K562 (cell line): Measurements from ENCODE around the gene KCNB1. TPM values are rescaled to one million over a fixed set of nuclear protein-coding genes. Genes with fewer than 3 reads are reported as not detected.

Source experiments
- ATAC-seq: fragments of 200-7000 bp; cut with Tn5 transposase; 3 replicates; pipeline ENCODE4 v1.9.1; 2020; ENCODE audit warnings: moderate library complexity
- BruUV-seq: library from RNA; stranded (reverse); fragments of 400-500 nt; replicated peaks from 2 replicates; lab custom pipeline; 2021; lab: Mats Ljungman, UMichigan
- CTCF ChIA-PET: fragments of 300-600 bp; formaldehyde crosslinking; extraction: SDS; loops from one replicate; lab custom pipeline; 2021; ENCODE audit warnings: low intra/inter-chr PET ratio; lab: Yijun Ruan, JAX
- POLR2A ChIA-PET: fragments of 300-600, 350-650 bp; sonication (Branson Sonifier 250); formaldehyde crosslinking; extraction: SDS; loops from one replicate; lab custom pipeline; 2021; ENCODE audit warnings: antibody characterized with exemption, inconsistent platforms; lab: Yijun Ruan, JAX
- DNase-seq, 4 experiments: peaks; one replicate each; pipeline versions ENCODE4 v3.0.0 to v3.0.0-alpha.2; 2011 to 2018; ENCODE audit warnings: low spot score in 3 of 4, mixed read lengths in 3 of 4; ENCODE audit errors: extremely low read depth in 1 of 4
- FAIRE-seq: peaks from 2 replicates; lab custom pipeline; 2011; peaks lifted over from hg19 to GRCh38; lab: Jason Lieb, UNC
- H2AFZ ChIP-seq: 2 replicates; pipeline ENCODE4 v1.6.0; 2011; ENCODE audit warnings: low read depth, low read length, control low read depth, inconsistent platforms
- H3K27ac ChIP-seq: fragments of 200-600 bp; 3 replicates; pipeline ENCODE4 v1.8.0; 2011; ENCODE audit warnings: low read depth, mild to moderate bottlenecking, control low read depth, inconsistent platforms, low read length, moderate library complexity, mixed read lengths; ENCODE audit errors: extremely low read depth
- H3K27me3 ChIP-seq, 2 experiments: fragments of 300-600 bp in 1 of 2; 2 replicates in 1 of 2; 3 replicates in 1 of 2; pipeline versions ENCODE4 v1.6.0 to v1.8.0; 2011; ENCODE audit warnings: inconsistent platforms in 2 of 2, low read length in 2 of 2, mild to moderate bottlenecking in 1 of 2, mixed read lengths in 1 of 2, moderate library complexity in 1 of 2; ENCODE audit not compliant: control insufficient read depth in 2 of 2, insufficient read depth in 2 of 2
- H3K36me3 ChIP-seq: fragments of 300-600 bp; 3 replicates; pipeline ENCODE4 v1.8.0; 2011; ENCODE audit warnings: mild to moderate bottlenecking, low read length, inconsistent platforms; ENCODE audit not compliant: control insufficient read depth, insufficient read depth
- H3K4me1 ChIP-seq, 2 experiments: fragments of 200-600 bp in 1 of 2; replicated peaks in 1 of 2; 2 replicates in 1 of 2; 3 replicates in 1 of 2; pipeline versions ENCODE4 v1.5.1 to v1.8.0; 2011; ENCODE audit warnings: inconsistent platforms in 2 of 2, low read length in 2 of 2, mild to moderate bottlenecking in 1 of 2, mixed read lengths in 1 of 2, moderate library complexity in 1 of 2; ENCODE audit not compliant: control insufficient read depth in 2 of 2, insufficient read depth in 2 of 2
- H3K4me2 ChIP-seq: 2 replicates; pipeline ENCODE4 v1.6.1; 2011; ENCODE audit warnings: low read length, control low read depth, inconsistent platforms, mixed read lengths; ENCODE audit not compliant: insufficient read depth
- H3K4me3 ChIP-seq: fragments of 200-600 bp; sonication (generic), shearing (Covaris generic); 2 replicates; pipeline ENCODE4 v1.5.1; 2016; ENCODE audit warnings: control low read depth, inconsistent platforms
- H3K79me2 ChIP-seq: fragments of 200-600 bp; 3 replicates; pipeline ENCODE4 v1.8.0; 2011; ENCODE audit warnings: low read length, inconsistent platforms; ENCODE audit not compliant: control insufficient read depth, insufficient read depth
- H3K9ac ChIP-seq, 2 experiments: 2 replicates each; pipeline versions ENCODE4 v1.6.0 to v1.6.1; 2011; ENCODE audit warnings: low read depth in 2 of 2, low read length in 2 of 2, control low read depth in 1 of 2, inconsistent platforms in 1 of 2, mild to moderate bottlenecking in 1 of 2, mixed read lengths in 1 of 2; ENCODE audit not compliant: insufficient read depth in 1 of 2
- H3K9me1 ChIP-seq: one replicate; pipeline ENCODE4 v1.6.0; 2011; ENCODE audit warnings: inconsistent platforms, mild to moderate bottlenecking, low read length, moderate library complexity; ENCODE audit not compliant: control insufficient read depth, insufficient read depth
- H3K9me3 ChIP-seq: replicated peaks from 2 replicates; pipeline ENCODE4 v1.5.1; 2011; ENCODE audit warnings: low read depth, low read length, inconsistent platforms; ENCODE audit not compliant: control insufficient read depth, insufficient read depth
- H4K20me1 ChIP-seq: replicated peaks from 2 replicates; pipeline ENCODE4 v1.6.1; 2011; ENCODE audit warnings: low read length, inconsistent platforms, mixed read lengths; ENCODE audit not compliant: control insufficient read depth, insufficient read depth
- ATF3 ChIP-seq, 2 experiments: fragments of 450-650 bp in 1 of 2; sonication (generic) in 1 of 2; formaldehyde crosslinking in 1 of 2; IDR thresholded peaks in 1 of 2; conservative IDR thresholded peaks in 1 of 2; 2 replicates each; pipeline versions ENCODE4 v1.6.1 to v1.8.1; 2016 to 2023; ENCODE audit warnings: mild to moderate bottlenecking in 2 of 2, moderate library complexity in 2 of 2, inconsistent platforms in 1 of 2, missing genetic modification reagents in 1 of 2
- CCNT2 ChIP-seq: IDR thresholded peaks from 2 replicates; pipeline ENCODE4 v1.6.1; 2011; ENCODE audit warnings: borderline replicate concordance, low read depth, mild to moderate bottlenecking, moderate library complexity, mixed read lengths, low read length; ENCODE audit not compliant: insufficient read length; ENCODE audit errors: extremely low read depth
- CREB5 ChIP-seq: fragments of 250-450 bp; sonication (Bioruptor Pico); IDR thresholded peaks from 2 replicates; pipeline ENCODE4 v1.5.0; 2020; ENCODE audit warnings: mild to moderate bottlenecking
- DIDO1 ChIP-seq: fragments of 450-650 bp; IDR thresholded peaks from 2 replicates; pipeline ENCODE4 v1.6.1; 2016; ENCODE audit warnings: low read depth, missing biosample characterization, missing genetic modification characterization
- ERF ChIP-seq: fragments of 450-650 bp; formaldehyde crosslinking; IDR thresholded peaks from 2 replicates; pipeline ENCODE4 v1.4.0; 2020; ENCODE audit warnings: mild to moderate bottlenecking, mixed read lengths
- HMGN3 ChIP-seq: IDR thresholded peaks from 2 replicates; pipeline ENCODE4 v1.6.1; 2011; ENCODE audit warnings: borderline replicate concordance, low read depth, mild to moderate bottlenecking, mixed read lengths, low read length; ENCODE audit not compliant: insufficient read length; ENCODE audit errors: extremely low read depth
- HOXB6 ChIP-seq: fragments of 250-450 bp; sonication (Bioruptor Pico); IDR thresholded peaks from 2 replicates; pipeline ENCODE4 v1.5.1; 2022; ENCODE audit warnings: mild to moderate bottlenecking, borderline replicate concordance
- MYBL2 ChIP-seq, 2 experiments: fragments of 450-650 bp in 1 of 2; sonication (generic) in 1 of 2; formaldehyde crosslinking in 1 of 2; IDR thresholded peaks; 2 replicates each; pipeline versions ENCODE4 v1.6.1 to v1.8.1; 2017 to 2022; ENCODE audit warnings: borderline replicate concordance in 1 of 2, inconsistent platforms in 1 of 2, low read depth in 1 of 2, mild to moderate bottlenecking in 1 of 2, missing genetic modification reagents in 1 of 2, moderate library complexity in 1 of 2
- SMARCA4 ChIP-seq: fragments of 450-650 bp; IDR thresholded peaks from 2 replicates; pipeline ENCODE4 v1.6.1; 2016
- SOX6 ChIP-seq: fragments of 450-650 bp; IDR thresholded peaks from 2 replicates; pipeline ENCODE4 v1.6.1; 2014; ENCODE audit warnings: mild to moderate bottlenecking
- STAG1 ChIP-seq: sonication (generic); formaldehyde crosslinking; IDR thresholded peaks from 2 replicates; pipeline ENCODE4 v1.5.0; 2020; ENCODE audit warnings: missing genetic modification reagents, borderline replicate concordance
- STAT5A ChIP-seq: IDR thresholded peaks from 2 replicates; pipeline ENCODE4 v1.6.1; 2012; ENCODE audit warnings: low read length, inconsistent platforms, borderline replicate concordance
- TBP ChIP-seq: optimal IDR thresholded peaks from 2 replicates; pipeline ENCODE3; 2011; ENCODE audit warnings: low read depth, low read length, improper control_type of control experiment
- TEAD1 ChIP-seq, 2 experiments: fragments of 450-650 bp in 1 of 2; sonication (generic) in 1 of 2; formaldehyde crosslinking; IDR thresholded peaks; 2 replicates each; pipeline versions ENCODE4 v1.4.0 to v1.8.0; 2020 to 2022; ENCODE audit warnings: mild to moderate bottlenecking in 2 of 2, missing genetic modification reagents in 1 of 2
- ZBTB11 ChIP-seq, 3 experiments: fragments of 200-800 bp in 1 of 3; fragments of 250-450 bp in 1 of 3; fragments of 450-650 bp in 1 of 3; sonication (Bioruptor Pico) in 1 of 3; sonication (Bioruptor generic) in 1 of 3; formaldehyde crosslinking in 1 of 3; IDR thresholded peaks; 2 replicates each; pipeline versions ENCODE4 v1.6.1 to v1.8.0; 2016 to 2022; ENCODE audit warnings: mild to moderate bottlenecking in 2 of 3, missing genetic modification characterization in 2 of 3, missing compliant biosample characterization in 1 of 3, moderate library complexity in 1 of 3
- ZNF174 ChIP-seq: fragments of 250-450 bp; sonication (Bioruptor Pico); IDR thresholded peaks from 2 replicates; pipeline ENCODE4 v1.4.0; 2020; ENCODE audit warnings: mild to moderate bottlenecking
- WGBS: fragments of 100-300 bp; shearing (Covaris generic); methylation state at CpG from one replicate; pipeline ENCODE4 v1.1.6; 2016; ENCODE audit warnings: low coverage, mixed read lengths; ENCODE audit not compliant: insufficient coverage; ENCODE audit errors: missing lambda C conversion rate; 5-methylcytosine and 5-hydroxymethylcytosine counted together
- in situ Hi-C: fragments of 300-500 bp; cut with MboI; formaldehyde crosslinking; loops from 4 replicates; pipeline ENCODE4 v1.15.0; 2018; ENCODE audit warnings: inconsistent platforms, mixed read lengths
- intact Hi-C: fragments of 100-400 bp; cut with micrococcal nuclease; formaldehyde crosslinking; loops from 2 replicates; pipeline ENCODE4 v1.14.2; 2022
- polyA plus RNA-seq, 8 experiments: library from polyadenylated mRNA; depleted of rRNA in 4 of 8; stranded (reverse) in 5 of 8; unstranded in 3 of 8; fragments of >200 nt; fragmentation: Nextera tagmentation in 2 of 8; fragmentation: Illumina TruSeq in 1 of 8; extraction: Ambion mirVana in 2 of 8; extraction: Trizol in 1 of 8; gene quantifications; 2 replicates each; pipeline versions ENCODE4 v1.2.1 to v1.2.3, GENCODE V29; 2011 to 2014; ENCODE audit warnings: inconsistent platforms in 1 of 8, missing spikeins in 1 of 8
- total RNA-seq, 7 experiments: library from RNA; depleted of rRNA in 6 of 7; stranded (reverse); fragments of >200 nt in 6 of 7; fragmentation: Illumina TruSeq in 2 of 7; extraction: Trizol in 2 of 7; gene quantifications; 2 replicates each; pipeline versions ENCODE4 v1.2.1 to v1.2.3, GENCODE V29; 2011 to 2021; ENCODE audit warnings: low replicate concordance in 1 of 7

Gene KCNB1
- total and polyA plus RNA-seq, 9 of the 15 experiments (the other 6 are each of a cell fraction or from before 2014, with no cell fraction given): 0.01 to 0.06 TPM; not detected in 7

GRCh38 chr20:49462626-49463025, 19.8 kb downstream of the KCNB1 start:
- 0% methylated on average over 6 of the region's 6 CpGs for WGBS
- Histone ChIP-seq H3K27me3 (peaks cover 11 to 44% of the 10 kb centered on the region in 2 experiments; a peak in 3 of 5 replicates), H3K79me2 (no peaks in the 10 kb centered on the region), H3K36me3 (no peaks in the 10 kb centered on the region), H3K4me3 (no peak overlapping the region), H3K27ac (no peak overlapping the region), H3K9me1 (no peaks in the 10 kb centered on the region), H3K9ac (no peak overlapping the region), H2AFZ (no peak overlapping the region), H4K20me1 (no peaks in the 10 kb centered on the region), H3K4me1 (no peaks in the 10 kb centered on the region), H3K4me2 (no peak overlapping the region), H3K9me3 (no peaks in the 10 kb centered on the region)
- intact Hi-C loops: no loop called here
- POLR2A ChIA-PET: interaction anchor here (0.7 to 1.1 kb wide), 2 partner anchors 9 to 33 kb away, joined by 3 to 4 read pairs; no protein-coding TSS in a partner anchor
- CTCF ChIA-PET: no interaction called here
- FAIRE-seq: no peak
- no TSS peak for BruUV-seq
- no peak for DNase-seq
- in situ Hi-C loops: no loop called here
- no peak for ATAC-seq
- TF ChIP-seq SMARCA4: no peak
- no peak for TF ChIP-seq STAG1 (CRISPR knock-in tag)
- TF ChIP-seq ATF3 (IDR thresholded peaks at IDR 0.05): no peak
- TF ChIP-seq ATF3 (CRISPR knock-in tag; conservative IDR thresholded peaks at IDR 0.05): no peak
- TF ChIP-seq SOX6: no peak
- no peak for TF ChIP-seq ZNF174 (CRISPR knock-in tag)
- no peak for TF ChIP-seq CREB5 (CRISPR knock-in tag)
- no peak for TF ChIP-seq TBP
- no peak for TF ChIP-seq ZBTB11 (CRISPR knock-in tag; IDR thresholded peaks at IDR 0.05)
- no peak for TF ChIP-seq HOXB6 (CRISPR knock-in tag)
- TF ChIP-seq STAT5A: no peak
- TF ChIP-seq CCNT2: no peak
- no peak for TF ChIP-seq DIDO1 (tag)
- TF ChIP-seq HMGN3: no peak
- no peak for TF ChIP-seq MYBL2 (IDR thresholded peaks at IDR 0.05; ENCODE audit: low read depth)
- TF ChIP-seq MYBL2 (CRISPR knock-in tag; IDR thresholded peaks at IDR 0.05; ENCODE audit: borderline replicate concordance): no peak
- TF ChIP-seq TEAD1 (CRISPR knock-in tag; IDR thresholded peaks at IDR 0.05): no peak
- TF ChIP-seq ERF (CRISPR knock-in tag): no peak
